IMR-90 (cell line): ENCODE results near the gene CCDC148. TPM values are rescaled to one million over a fixed set of nuclear protein-coding genes. Genes with fewer than 3 reads are reported as not detected.

Source experiments
- ATAC-seq: fragments of 200-7000 bp; cut with Tn5 transposase; 2 replicates; pipeline ENCODE4 v1.9.1; 2020; ENCODE audit warnings: low read depth, mild to moderate bottlenecking, moderate library complexity
- BruUV-seq: library from RNA; stranded (reverse); fragments of 400-500 nt; replicated peaks from 2 replicates; lab custom pipeline; 2021; lab: Mats Ljungman, UMichigan
- CTCF ChIA-PET: fragments of 300-600 bp; formaldehyde crosslinking; extraction: SDS; loops from one replicate; lab custom pipeline; 2021; ENCODE audit warnings: antibody characterized with exemption; lab: Yijun Ruan, JAX
- POLR2A ChIA-PET: fragments of 300-600 bp; sonication (Branson Sonifier 250); formaldehyde crosslinking; loops from one replicate; lab custom pipeline; 2022; ENCODE audit warnings: antibody characterized with exemption; ENCODE audit not compliant: unreplicated experiment; lab: Charles Lee
- DNase-seq: peaks from one replicate; pipeline ENCODE4 v3.0.0; 2013
- H2AFZ ChIP-seq: replicated peaks from 2 replicates; pipeline ENCODE3; 2013; ENCODE audit warnings: low read length, mild to moderate bottlenecking; ENCODE audit not compliant: poor library complexity
- H2AK5ac ChIP-seq: 2 replicates; pipeline ENCODE4 v1.6.1; 2013; ENCODE audit warnings: low read depth, low read length, inconsistent platforms
- H2AK9ac ChIP-seq: replicated peaks from 2 replicates; pipeline ENCODE3; 2013; ENCODE audit warnings: mild to moderate bottlenecking, low read depth, low read length, moderate library complexity; ENCODE audit not compliant: poor library complexity
- H2BK120ac ChIP-seq: 2 replicates; pipeline ENCODE4 v1.6.1; 2013; ENCODE audit warnings: low read depth, low read length, inconsistent platforms
- H2BK15ac ChIP-seq: 3 replicates; pipeline ENCODE4 v1.6.1; 2013; ENCODE audit warnings: low read depth, low read length, inconsistent platforms
- H2BK20ac ChIP-seq: 2 replicates; pipeline ENCODE4 v1.6.1; 2013; ENCODE audit warnings: low read depth, mild to moderate bottlenecking, inconsistent platforms, low read length, moderate library complexity
- H2BK5ac ChIP-seq: 2 replicates; pipeline ENCODE4 v1.6.1; 2013; ENCODE audit warnings: mild to moderate bottlenecking, low read depth, low read length, inconsistent platforms; ENCODE audit not compliant: poor library complexity, severe bottlenecking
- H3K14ac ChIP-seq: replicated peaks from 2 replicates; pipeline ENCODE4 v1.6.1; 2013; ENCODE audit warnings: low read depth, low read length, inconsistent platforms
- H3K18ac ChIP-seq: 2 replicates; pipeline ENCODE4 v1.6.1; 2013; ENCODE audit warnings: low read depth, low read length, control low read depth
- H3K23ac ChIP-seq: 2 replicates; pipeline ENCODE4 v1.6.1; 2013; ENCODE audit warnings: low read depth, low read length, inconsistent platforms
- H3K27ac ChIP-seq: 2 replicates; pipeline ENCODE4 v1.5.1; 2013; ENCODE audit warnings: mild to moderate bottlenecking, control low read depth, low read length; ENCODE audit not compliant: insufficient read depth
- H3K27me3 ChIP-seq: 2 replicates; pipeline ENCODE4 v1.6.1; 2013; ENCODE audit warnings: low read length; ENCODE audit not compliant: control insufficient read depth, insufficient read depth
- H3K36me3 ChIP-seq: 2 replicates; pipeline ENCODE4 v1.6.1; 2013; ENCODE audit warnings: low read length, mixed read lengths; ENCODE audit not compliant: control insufficient read depth, insufficient read depth
- H3K4ac ChIP-seq: 2 replicates; pipeline ENCODE4 v1.6.1; 2013; ENCODE audit warnings: low read depth, low read length, inconsistent platforms
- H3K4me1 ChIP-seq: 2 replicates; pipeline ENCODE4 v1.6.1; 2013; ENCODE audit warnings: low read length, mixed read lengths; ENCODE audit not compliant: control insufficient read depth, insufficient read depth
- H3K4me2 ChIP-seq: 2 replicates; pipeline ENCODE4 v1.6.1; 2013; ENCODE audit warnings: low read depth, mild to moderate bottlenecking, control low read depth, low read length, moderate library complexity
- H3K4me3 ChIP-seq: 2 replicates; pipeline ENCODE4 v1.5.1; 2013; ENCODE audit warnings: low read depth, mild to moderate bottlenecking, control low read depth, low read length, moderate library complexity; ENCODE audit not compliant: insufficient read depth
- H3K56ac ChIP-seq: 2 replicates; pipeline ENCODE4 v1.6.1; 2013; ENCODE audit warnings: low read length, inconsistent platforms; ENCODE audit not compliant: insufficient read depth; ENCODE audit errors: extremely low read depth
- H3K79me1 ChIP-seq, 2 experiments: 2 replicates each; pipeline ENCODE4 v1.6.1; 2013; ENCODE audit warnings: low read length in 2 of 2, inconsistent platforms in 1 of 2, low read depth in 1 of 2
- H3K9ac ChIP-seq: 2 replicates; pipeline ENCODE4 v1.6.1; 2013; ENCODE audit warnings: low read depth, low read length, control low read depth
- H3K9me1 ChIP-seq: 2 replicates; pipeline ENCODE4 v1.6.1; 2013; ENCODE audit warnings: low read length, inconsistent platforms; ENCODE audit not compliant: insufficient read depth
- H3K9me3 ChIP-seq: 2 replicates; pipeline ENCODE4 v1.6.1; 2013; ENCODE audit warnings: low read length; ENCODE audit not compliant: control insufficient read depth, insufficient read depth
- H4K20me1 ChIP-seq: 2 replicates; pipeline ENCODE4 v1.6.1; 2013; ENCODE audit warnings: low read length, inconsistent platforms; ENCODE audit not compliant: insufficient read depth
- H4K5ac ChIP-seq: 2 replicates; pipeline ENCODE4 v1.6.1; 2013; ENCODE audit warnings: mild to moderate bottlenecking, low read depth, low read length, control low read depth
- H4K8ac ChIP-seq, 2 experiments: 2 replicates each; pipeline ENCODE4 v1.6.1; 2013; ENCODE audit warnings: low read depth in 2 of 2, low read length in 2 of 2, control low read depth in 1 of 2, inconsistent platforms in 1 of 2
- H4K91ac ChIP-seq: 2 replicates; pipeline ENCODE4 v1.6.1; 2013; ENCODE audit warnings: low read depth, low read length, inconsistent platforms; ENCODE audit not compliant: insufficient read depth
- CHD1 ChIP-seq: IDR thresholded peaks from 2 replicates; pipeline ENCODE4 v1.6.1; 2012; ENCODE audit warnings: low read depth, low read length, improper control_type of control experiment
- MAFK ChIP-seq: IDR thresholded peaks from 2 replicates; pipeline ENCODE4 v1.6.1; 2012; ENCODE audit warnings: low read depth, low read length, improper control_type of control experiment
- MAZ ChIP-seq: IDR thresholded peaks from 2 replicates; pipeline ENCODE4 v1.6.1; 2012; ENCODE audit warnings: low read depth, mild to moderate bottlenecking, low read length, improper control_type of control experiment, moderate library complexity, borderline replicate concordance
- MXI1 ChIP-seq: IDR thresholded peaks from 2 replicates; pipeline ENCODE4 v1.6.1; 2012; ENCODE audit warnings: low read depth, mild to moderate bottlenecking, low read length, moderate library complexity, borderline replicate concordance
- WGBS, 2 experiments: methylation state at CpG; one replicate each; pipeline versions ENCODE4 v1.1.5 to v1.1.7; 2013; ENCODE audit warnings: missing lambda C conversion rate in 2 of 2; ENCODE audit not compliant: insufficient read length in 1 of 2; ENCODE audit errors: extremely low coverage in 2 of 2; 5-methylcytosine and 5-hydroxymethylcytosine counted together
- dilution Hi-C: fragments of 300-500 bp; cut with HindIII; formaldehyde crosslinking; loops from one replicate; pipeline ENCODE4 v1.14.3; 2018; ENCODE audit warnings: low sequenced_read_pairs; ENCODE audit not compliant: unreplicated experiment
- in situ Hi-C: fragments of 300-500 bp; cut with MboI; formaldehyde crosslinking; loops from 3 replicates; pipeline ENCODE4 v1.14.3; 2019; ENCODE audit warnings: low sequenced_read_pairs, inconsistent platforms, mixed read lengths
- intact Hi-C: fragments of 100-400 bp; cut with micrococcal nuclease; formaldehyde crosslinking; loops from 2 replicates; pipeline ENCODE4 v1.10.0; 2022
- polyA plus RNA-seq, 3 experiments: library from polyadenylated mRNA; depleted of rRNA; stranded (reverse); fragments of >200 nt; gene quantifications; 2 replicates each; pipeline ENCODE4 v1.2.3, GENCODE V29; 2012; ENCODE audit warnings: low replicate concordance in 1 of 3
- total RNA-seq: library from RNA; depleted of rRNA; stranded (reverse); fragments of >200 nt; gene quantifications from 2 replicates; pipeline ENCODE4 v1.2.3, GENCODE V29; 2012
- TF ChIP-seq, protein P1 (sequence below): fragments of 150-350 bp; IDR thresholded peaks from 2 replicates; pipeline ENCODE4 v1.6.1; 2017; ENCODE audit warnings: mild to moderate bottlenecking, antibody characterized with exemption, low read length, low read depth
- TF ChIP-seq, protein P2 (sequence below): conservative IDR thresholded peaks from 2 replicates; pipeline ENCODE4 v1.5.1; 2012; ENCODE audit warnings: mild to moderate bottlenecking, low read depth, low read length, improper control_type of control experiment

Gene CCDC148
- total and polyA plus RNA-seq, 2 of the 4 experiments (the other 2 are of a cell fraction) = 0.18 to 0.31 TPM

DNA sequence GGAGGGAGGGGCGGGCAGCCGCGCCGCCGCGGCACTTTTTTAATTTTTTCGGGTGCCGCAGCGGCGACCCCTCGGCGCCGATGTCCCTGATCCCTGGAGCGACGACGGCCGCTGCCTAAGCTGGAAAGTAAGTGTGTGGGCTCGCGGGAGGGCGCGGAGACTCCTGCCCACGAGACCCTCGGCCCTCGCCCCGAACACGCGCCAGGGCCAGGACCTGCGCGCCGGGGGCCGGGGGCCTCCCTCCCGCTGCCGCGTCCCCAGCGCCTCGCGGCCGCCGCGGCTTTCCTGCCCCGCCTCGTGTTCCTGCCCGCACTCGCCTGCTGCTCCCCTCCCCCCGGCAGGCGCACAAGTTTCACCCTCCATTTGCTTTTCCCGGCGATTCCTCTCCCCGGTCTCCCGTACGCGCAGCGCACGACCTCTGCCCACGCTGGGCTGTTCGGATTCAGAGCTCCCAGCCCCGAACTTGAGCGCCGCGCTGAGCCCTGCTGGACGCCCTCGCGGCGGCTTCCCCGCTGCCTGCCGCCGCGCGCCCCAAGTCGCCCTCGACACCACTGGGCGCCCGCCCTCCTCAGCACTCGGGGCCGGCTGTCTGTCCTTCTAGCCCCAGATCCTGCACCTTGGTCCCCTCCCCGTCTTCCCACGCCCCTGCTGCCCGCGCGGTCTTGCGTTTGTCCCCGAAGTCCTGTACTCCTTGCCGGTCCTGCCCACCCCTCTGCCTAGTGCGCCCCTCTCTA, 706 bp upstream of the CCDC148 start:
- H4K5ac ChIP-seq = no peak overlapping the region
- H3K9me3 ChIP-seq = no peaks in the 10 kb centered on the region
- TF ChIP-seq, protein P1, sequence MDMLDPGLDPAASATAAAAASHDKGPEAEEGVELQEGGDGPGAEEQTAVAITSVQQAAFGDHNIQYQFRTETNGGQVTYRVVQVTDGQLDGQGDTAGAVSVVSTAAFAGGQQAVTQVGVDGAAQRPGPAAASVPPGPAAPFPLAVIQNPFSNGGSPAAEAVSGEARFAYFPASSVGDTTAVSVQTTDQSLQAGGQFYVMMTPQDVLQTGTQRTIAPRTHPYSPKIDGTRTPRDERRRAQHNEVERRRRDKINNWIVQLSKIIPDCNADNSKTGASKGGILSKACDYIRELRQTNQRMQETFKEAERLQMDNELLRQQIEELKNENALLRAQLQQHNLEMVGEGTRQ = no peak
- TF ChIP-seq, protein P2, sequence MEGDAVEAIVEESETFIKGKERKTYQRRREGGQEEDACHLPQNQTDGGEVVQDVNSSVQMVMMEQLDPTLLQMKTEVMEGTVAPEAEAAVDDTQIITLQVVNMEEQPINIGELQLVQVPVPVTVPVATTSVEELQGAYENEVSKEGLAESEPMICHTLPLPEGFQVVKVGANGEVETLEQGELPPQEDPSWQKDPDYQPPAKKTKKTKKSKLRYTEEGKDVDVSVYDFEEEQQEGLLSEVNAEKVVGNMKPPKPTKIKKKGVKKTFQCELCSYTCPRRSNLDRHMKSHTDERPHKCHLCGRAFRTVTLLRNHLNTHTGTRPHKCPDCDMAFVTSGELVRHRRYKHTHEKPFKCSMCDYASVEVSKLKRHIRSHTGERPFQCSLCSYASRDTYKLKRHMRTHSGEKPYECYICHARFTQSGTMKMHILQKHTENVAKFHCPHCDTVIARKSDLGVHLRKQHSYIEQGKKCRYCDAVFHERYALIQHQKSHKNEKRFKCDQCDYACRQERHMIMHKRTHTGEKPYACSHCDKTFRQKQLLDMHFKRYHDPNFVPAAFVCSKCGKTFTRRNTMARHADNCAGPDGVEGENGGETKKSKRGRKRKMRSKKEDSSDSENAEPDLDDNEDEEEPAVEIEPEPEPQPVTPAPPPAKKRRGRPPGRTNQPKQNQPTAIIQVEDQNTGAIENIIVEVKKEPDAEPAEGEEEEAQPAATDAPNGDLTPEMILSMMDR = 0 out of 2 replicates have a peak, but pooled peaks have one; percentile 16
- TF ChIP-seq MAZ = no peak
- 0 out of 2 replicates have a peak, but pooled peaks have one; percentile 51 for TF ChIP-seq CHD1
- TF ChIP-seq MXI1 = peak; percentile 80; the same call in 1 of the 2 replicates
- no peak for TF ChIP-seq MAFK
- peak overlapping the region; percentile 33 to 62; a peak in 1 of 4 replicates for H4K8ac ChIP-seq
- H3K18ac ChIP-seq = no peak overlapping the region
- H3K36me3 ChIP-seq = no peaks in the 10 kb centered on the region
- no peak overlapping the region for H2AK5ac ChIP-seq
- intact Hi-C loops = loop anchor here (2.0 to 10.0 kb wide), 9 partner anchors 42 to 672 kb away; no protein-coding TSS in a partner anchor
- H2BK5ac ChIP-seq = peak overlapping the region; percentile 80
- dilution Hi-C loops = no loop called here
- no TSS peak for BruUV-seq
- H3K56ac ChIP-seq = peak overlapping the region; percentile 47
- H2AFZ ChIP-seq = peak overlapping the region; percentile 96
- peak overlapping the region; percentile 75 for H3K4ac ChIP-seq
- H3K4me3 ChIP-seq = peak overlapping the region; percentile 90
- 0 out of 2 replicates have a peak overlapping the region, but pooled peaks have one; percentile 44 for H3K14ac ChIP-seq
- peaks cover 25% of the 10 kb centered on the region for H4K20me1 ChIP-seq
- peak overlapping the region; percentile 76 for H3K27ac ChIP-seq
- peaks cover 2% of the 10 kb centered on the region for H3K4me1 ChIP-seq
- DNase-seq (peak; percentile 61), ATAC-seq (peak; percentile 44)
- peak overlapping the region; percentile 63 for H3K23ac ChIP-seq
- H2BK15ac ChIP-seq = no peak overlapping the region; the same call in 2 of the 3 replicates
- peak overlapping the region; percentile 71 for H3K9ac ChIP-seq
- H2BK20ac ChIP-seq = no peak overlapping the region
- peak overlapping the region; percentile 73; the same call in 1 of the 2 replicates for H2BK120ac ChIP-seq
- peak overlapping the region; percentile 71 for H3K4me2 ChIP-seq
- in situ Hi-C loops = loop anchor here (10.0 kb wide), 1 partner anchor 288 kb away; no protein-coding TSS in a partner anchor
- 0 out of 2 replicates have a peak, but pooled peaks cover 2% of the 10 kb centered on the region for H3K9me1 ChIP-seq
- H2AK9ac ChIP-seq = peak overlapping the region; percentile 84
- POLR2A ChIA-PET = interaction anchor here (0.6 kb wide), 1 partner anchor 403 kb away, joined by 3 read pairs; no protein-coding TSS in a partner anchor
- peaks cover 4% of the 10 kb centered on the region; the same call in 1 of the 2 replicates for H3K27me3 ChIP-seq
- H3K79me1 ChIP-seq = peaks cover 10 to 34% of the 10 kb centered on the region in 2 experiments
- CTCF ChIA-PET = interaction anchor here (0.6 to 2.5 kb wide), 5 partner anchors 16 to 297 kb away, joined by 3 to 11 read pairs (median 6); no protein-coding TSS in a partner anchor
- H4K91ac ChIP-seq = peak overlapping the region; percentile 39
- WGBS, 2 experiments = 0% methylated on average over 53 of the region's 84 CpGs; no CpG with 5 or more reads in 1 of the 2 experiments
